Measurements from ENCODE around the gene ABCG1.

GRCh38 chr21:42212266-42212665 is 6.7 kb upstream of the ABCG1 start:
- no peak for TF ChIP-seq CTCF (IDR thresholded peaks at IDR 0.05; ENCODE audit: insufficient read depth, low read depth, low read length)
- TF ChIP-seq EZH2 (IDR thresholded peaks at IDR 0.05; ENCODE audit: insufficient read depth, low read length): no peak

Data from astrocyte (in vitro differentiated cells and primary cell).